ENCODE measurements around the gene CYTH3.

CYTH3 gene

GRCh38 chr7:6146666-6147065, 125.8 kb downstream of the CYTH3 start:
- DNase-seq, result no peak

- no peak for DNase-seq
Measured at GRCh38 chr7:6143997-6144396, 128.4 kb downstream of the CYTH3 start.

- no peak for DNase-seq
Measured at GRCh38 chr7:6142871-6143380, 129.5 kb downstream of the CYTH3 start.

GRCh38 chr7:6139189-6139996, 133.0 kb downstream of the CYTH3 start:
- no peak for DNase-seq

GRCh38 chr7:6136475-6136874, 135.9 kb downstream of the CYTH3 start:
- no peak for DNase-seq

GRCh38 chr7:6133249-6133648, 139.2 kb downstream of the CYTH3 start:
- no peak for DNase-seq

- no peak for DNase-seq
Measured at GRCh38 chr7:6130007-6130587, 142.3 kb downstream of the CYTH3 start.

GRCh38 chr7:6128205-6128604, 144.2 kb downstream of the CYTH3 start:
- no peak for DNase-seq

GRCh38 chr7:6127110-6127490, 145.3 kb downstream of the CYTH3 start:
- no peak for DNase-seq

- no peak for DNase-seq
Measured at GRCh38 chr7:6123843-6124242, 148.6 kb downstream of the CYTH3 start.

GRCh38 chr7:6121141-6121540, 151.3 kb downstream of the CYTH3 start:
- no peak for DNase-seq

- no peak for DNase-seq
Measured at GRCh38 chr7:6117533-6117932, 154.9 kb downstream of the CYTH3 start.

GRCh38 chr7:6116211-6116610, 156.2 kb downstream of the CYTH3 start:
- DNase-seq, result no peak

All from stimulated activated CD8-positive, alpha-beta memory T cell treated with anti-CD3 and anti-CD28 coated beads, Interleukin-4, amount 100 ng/mL, for 48 hours (primary cell).